HepG2 (cell line): ENCODE measurements around the gene PLEKHG4. TPM values are rescaled to one million over a fixed set of nuclear protein-coding genes. Genes with fewer than 3 reads are reported as not detected.

ENCODE experiments used
- GPN1 ChIP-seq: sonication (generic); formaldehyde crosslinking; IDR thresholded peaks from 2 replicates; pipeline ENCODE4 v1.5.1; 2020; ENCODE audit warnings: missing genetic modification reagents, borderline replicate concordance
- GRHL1 ChIP-seq: sonication (generic); formaldehyde crosslinking; conservative IDR thresholded peaks from 2 replicates; pipeline ENCODE4 v1.8.0; 2022; ENCODE audit warnings: missing genetic modification reagents
- LBX2 ChIP-seq: sonication (generic); formaldehyde crosslinking; IDR thresholded peaks from 2 replicates; pipeline ENCODE4 v1.5.0; 2020; ENCODE audit warnings: missing genetic modification reagents, mild to moderate bottlenecking, borderline replicate concordance
- SMARCC2 ChIP-seq: fragments of 450-650 bp; IDR thresholded peaks from 2 replicates; pipeline ENCODE4 v1.6.1; 2017; ENCODE audit warnings: antibody characterized with exemption, mild to moderate bottlenecking
- SP2 ChIP-seq: sonication (generic); formaldehyde crosslinking; IDR thresholded peaks from 2 replicates; pipeline ENCODE4 v1.5.1; 2020; ENCODE audit warnings: mild to moderate bottlenecking, missing genetic modification reagents
- TBP ChIP-seq: sonication (generic); formaldehyde crosslinking; IDR thresholded peaks from 2 replicates; pipeline ENCODE4 v1.5.0; 2020; ENCODE audit warnings: missing genetic modification reagents
- ZBTB4 ChIP-seq: sonication (generic); formaldehyde crosslinking; IDR thresholded peaks from 2 replicates; pipeline ENCODE4 v1.4.0; 2020; ENCODE audit warnings: missing genetic modification reagents, mild to moderate bottlenecking, borderline replicate concordance
- ZNF224 ChIP-seq: sonication (generic); formaldehyde crosslinking; IDR thresholded peaks from 2 replicates; pipeline ENCODE4 v1.5.0; 2020; ENCODE audit warnings: mild to moderate bottlenecking, missing genetic modification reagents
- ZNF772 ChIP-seq: sonication (generic); formaldehyde crosslinking; IDR thresholded peaks from 2 replicates; pipeline ENCODE4 v1.5.0; 2020; ENCODE audit warnings: mild to moderate bottlenecking, missing genetic modification reagents
- ZNF781 ChIP-seq: sonication (generic); formaldehyde crosslinking; IDR thresholded peaks from 2 replicates; pipeline ENCODE4 v1.5.1; 2020; ENCODE audit warnings: borderline replicate concordance, mild to moderate bottlenecking, missing genetic modification reagents; ENCODE audit errors: not compliant biosample characterization
- ZSCAN20 ChIP-seq: sonication (generic); formaldehyde crosslinking; IDR thresholded peaks from 2 replicates; pipeline ENCODE4 v1.4.0; 2020; ENCODE audit warnings: missing genetic modification reagents, mild to moderate bottlenecking, borderline replicate concordance
- polyA plus RNA-seq, 8 experiments: library from polyadenylated mRNA; depleted of rRNA in 3 of 8; stranded (reverse) in 7 of 8; unstranded in 1 of 8; fragments of >200 nt; fragmentation: Illumina TruSeq in 4 of 8; extraction: Trizol in 4 of 8; gene quantifications; 2 replicates each; pipeline versions ENCODE4 v1.2.1 to v1.2.3, GENCODE V29; 2011 to 2016; ENCODE audit warnings: low read depth in 4 of 8, missing spikeins in 1 of 8, mixed read lengths in 1 of 8; ENCODE audit not compliant: insufficient read depth in 1 of 8
- total RNA-seq, 5 experiments: library from RNA; depleted of rRNA; stranded (reverse); fragments of >200 nt; fragmentation: Illumina TruSeq; extraction: Trizol; gene quantifications; 2 replicates each; pipeline ENCODE4 v1.2.3, GENCODE V29; 2016; ENCODE audit warnings: low read depth in 1 of 5
- TF ChIP-seq, protein P1 (sequence below): sonication (generic); formaldehyde crosslinking; IDR thresholded peaks from 2 replicates; pipeline ENCODE4 v1.5.0; 2020; ENCODE audit warnings: missing genetic modification reagents, mild to moderate bottlenecking, borderline replicate concordance
- TF ChIP-seq, protein P2 (sequence below): sonication (generic); formaldehyde crosslinking; IDR thresholded peaks from 2 replicates; pipeline ENCODE4 v1.8.1; 2022; ENCODE audit warnings: low read depth, mild to moderate bottlenecking, missing genetic modification reagents
- TF ChIP-seq, protein P3 (sequence below): fragments of 450-650 bp; IDR thresholded peaks from 2 replicates; pipeline ENCODE4 v1.6.1; 2017; ENCODE audit warnings: mild to moderate bottlenecking

PLEKHG4 gene
- total and polyA plus RNA-seq, 2 of the 13 experiments (the other 11 are each of a cell fraction or from before 2014, with no cell fraction given), result 7.1 to 13.6 TPM

GRCh38 chr16:67277999-67278772, 1.1 kb upstream of the PLEKHG4 start (continued):
- TF ChIP-seq, protein P1, sequence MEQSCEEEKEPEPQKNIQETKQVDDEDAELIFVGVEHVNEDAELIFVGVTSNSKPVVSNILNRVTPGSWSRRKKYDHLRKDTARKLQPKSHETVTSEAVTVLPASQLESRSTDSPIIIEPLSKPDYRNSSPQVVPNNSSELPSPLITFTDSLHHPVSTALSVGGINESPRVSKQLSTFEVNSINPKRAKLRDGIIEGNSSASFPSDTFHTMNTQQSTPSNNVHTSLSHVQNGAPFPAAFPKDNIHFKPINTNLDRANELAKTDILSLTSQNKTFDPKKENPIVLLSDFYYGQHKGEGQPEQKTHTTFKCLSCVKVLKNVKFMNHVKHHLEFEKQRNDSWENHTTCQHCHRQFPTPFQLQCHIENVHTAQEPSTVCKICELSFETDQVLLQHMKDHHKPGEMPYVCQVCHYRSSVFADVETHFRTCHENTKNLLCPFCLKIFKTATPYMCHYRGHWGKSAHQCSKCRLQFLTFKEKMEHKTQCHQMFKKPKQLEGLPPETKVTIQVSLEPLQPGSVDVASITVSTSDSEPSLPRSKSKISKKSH, result peak; percentile 39; the same call in 1 of the 2 replicates
- TF ChIP-seq LBX2 (0 out of 2 replicates have a peak, but pooled peaks have one; percentile 11), TBP (CRISPR knock-in tag) (no peak), GRHL1 (no peak), ZBTB4 (0 out of 2 replicates have a peak, but pooled peaks have one; percentile 46), GPN1 (CRISPR knock-in tag) (no peak), ZSCAN20 (no peak), ZNF772 (CRISPR knock-in tag) (no peak; the same call in 1 of the 2 replicates), ZNF224 (CRISPR knock-in tag) (peak; percentile 41; the same call in 1 of the 2 replicates), SMARCC2 (no peak), ZNF781 (peak; percentile 43), SP2 (no peak)
- TF ChIP-seq, protein P2, sequence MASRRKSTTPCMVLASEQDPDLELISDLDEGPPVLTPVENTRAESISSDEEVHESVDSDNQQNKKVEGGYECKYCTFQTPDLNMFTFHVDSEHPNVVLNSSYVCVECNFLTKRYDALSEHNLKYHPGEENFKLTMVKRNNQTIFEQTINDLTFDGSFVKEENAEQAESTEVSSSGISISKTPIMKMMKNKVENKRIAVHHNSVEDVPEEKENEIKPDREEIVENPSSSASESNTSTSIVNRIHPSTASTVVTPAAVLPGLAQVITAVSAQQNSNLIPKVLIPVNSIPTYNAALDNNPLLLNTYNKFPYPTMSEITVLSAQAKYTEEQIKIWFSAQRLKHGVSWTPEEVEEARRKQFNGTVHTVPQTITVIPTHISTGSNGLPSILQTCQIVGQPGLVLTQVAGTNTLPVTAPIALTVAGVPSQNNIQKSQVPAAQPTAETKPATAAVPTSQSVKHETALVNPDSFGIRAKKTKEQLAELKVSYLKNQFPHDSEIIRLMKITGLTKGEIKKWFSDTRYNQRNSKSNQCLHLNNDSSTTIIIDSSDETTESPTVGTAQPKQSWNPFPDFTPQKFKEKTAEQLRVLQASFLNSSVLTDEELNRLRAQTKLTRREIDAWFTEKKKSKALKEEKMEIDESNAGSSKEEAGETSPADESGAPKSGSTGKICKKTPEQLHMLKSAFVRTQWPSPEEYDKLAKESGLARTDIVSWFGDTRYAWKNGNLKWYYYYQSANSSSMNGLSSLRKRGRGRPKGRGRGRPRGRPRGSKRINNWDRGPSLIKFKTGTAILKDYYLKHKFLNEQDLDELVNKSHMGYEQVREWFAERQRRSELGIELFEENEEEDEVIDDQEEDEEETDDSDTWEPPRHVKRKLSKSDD (CRISPR knock-in tag), result no peak
- TF ChIP-seq, protein P3, sequence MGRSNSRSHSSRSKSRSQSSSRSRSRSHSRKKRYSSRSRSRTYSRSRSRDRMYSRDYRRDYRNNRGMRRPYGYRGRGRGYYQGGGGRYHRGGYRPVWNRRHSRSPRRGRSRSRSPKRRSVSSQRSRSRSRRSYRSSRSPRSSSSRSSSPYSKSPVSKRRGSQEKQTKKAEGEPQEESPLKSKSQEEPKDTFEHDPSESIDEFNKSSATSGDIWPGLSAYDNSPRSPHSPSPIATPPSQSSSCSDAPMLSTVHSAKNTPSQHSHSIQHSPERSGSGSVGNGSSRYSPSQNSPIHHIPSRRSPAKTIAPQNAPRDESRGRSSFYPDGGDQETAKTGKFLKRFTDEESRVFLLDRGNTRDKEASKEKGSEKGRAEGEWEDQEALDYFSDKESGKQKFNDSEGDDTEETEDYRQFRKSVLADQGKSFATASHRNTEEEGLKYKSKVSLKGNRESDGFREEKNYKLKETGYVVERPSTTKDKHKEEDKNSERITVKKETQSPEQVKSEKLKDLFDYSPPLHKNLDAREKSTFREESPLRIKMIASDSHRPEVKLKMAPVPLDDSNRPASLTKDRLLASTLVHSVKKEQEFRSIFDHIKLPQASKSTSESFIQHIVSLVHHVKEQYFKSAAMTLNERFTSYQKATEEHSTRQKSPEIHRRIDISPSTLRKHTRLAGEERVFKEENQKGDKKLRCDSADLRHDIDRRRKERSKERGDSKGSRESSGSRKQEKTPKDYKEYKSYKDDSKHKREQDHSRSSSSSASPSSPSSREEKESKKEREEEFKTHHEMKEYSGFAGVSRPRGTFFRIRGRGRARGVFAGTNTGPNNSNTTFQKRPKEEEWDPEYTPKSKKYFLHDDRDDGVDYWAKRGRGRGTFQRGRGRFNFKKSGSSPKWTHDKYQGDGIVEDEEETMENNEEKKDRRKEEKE, result no peak
